ENCODE measurements around the gene NQO2.
"Not testable (repeated sequence)": the region's sequence is repeated elsewhere in the genome, so short reads cannot be mapped to it uniquely, and the experiment has no call there.

Gene NQO2

DNA sequence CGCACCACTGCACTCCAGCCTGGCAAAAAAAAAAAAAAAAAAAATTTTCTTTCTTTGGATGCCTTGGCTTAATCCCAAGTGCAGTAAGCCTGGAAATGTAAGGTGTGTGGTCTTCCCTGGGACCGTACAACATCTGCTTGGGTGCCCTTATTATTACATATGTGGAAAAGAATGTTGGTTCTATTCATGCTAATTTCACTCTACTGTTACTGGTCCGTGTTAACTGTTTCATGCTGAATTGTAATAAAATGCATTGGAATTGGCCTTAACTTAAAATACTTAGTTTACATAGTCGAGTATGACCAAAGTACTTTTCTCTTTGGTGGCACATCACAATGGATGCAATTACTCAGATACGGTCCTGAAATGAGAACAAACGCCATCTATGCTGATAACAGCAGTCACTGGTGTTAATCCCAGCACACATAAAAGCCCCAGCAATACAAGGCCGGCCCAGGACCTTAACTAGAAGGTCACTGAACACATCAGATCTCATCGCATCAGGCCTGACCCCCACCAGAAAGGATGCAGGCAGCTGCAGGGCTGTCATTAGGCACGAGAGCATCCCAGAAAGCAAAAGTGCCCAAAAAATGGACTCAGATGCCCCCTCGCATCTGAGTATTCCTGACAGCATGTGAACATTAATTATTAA, 29.5 kb upstream of the NQO2 start:
- DNase-seq (ENCODE audit: low read depth), result no peak

DNA sequence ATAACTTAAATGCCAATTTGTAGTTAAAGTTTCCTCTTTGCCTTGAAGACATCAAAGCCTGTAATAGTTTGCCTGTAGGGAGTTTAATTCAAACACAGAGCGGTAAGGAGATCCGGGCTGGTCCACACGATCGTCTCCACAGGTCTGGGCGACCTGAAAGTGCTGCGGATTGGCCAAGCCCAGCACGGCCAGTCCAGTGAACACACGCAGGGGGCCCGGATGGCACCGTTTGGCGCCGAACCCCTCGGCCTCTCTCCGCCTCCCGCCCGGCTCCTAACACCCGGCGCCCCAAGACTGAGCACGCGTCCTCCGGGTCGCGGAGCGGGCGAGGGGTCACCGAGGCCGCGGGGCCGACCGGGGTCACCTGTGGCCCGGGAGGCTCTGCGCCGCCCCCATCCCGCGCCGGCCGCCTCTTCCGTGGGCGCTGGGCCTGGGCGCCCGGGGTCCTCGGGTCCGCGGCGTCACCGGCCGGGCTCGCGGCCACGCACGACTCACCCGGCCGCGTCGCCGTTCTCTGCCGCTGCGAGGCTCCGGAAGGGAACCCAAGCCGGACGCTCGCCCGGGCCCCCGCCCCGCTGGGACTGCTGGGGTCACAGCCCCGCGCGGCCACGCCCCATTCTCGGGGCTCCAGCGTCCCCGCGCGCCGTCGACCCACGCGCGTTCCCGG, 28.8 kb upstream of the NQO2 start:
- DNase-seq (ENCODE audit: low read depth), result peak; percentile 39

DNA sequence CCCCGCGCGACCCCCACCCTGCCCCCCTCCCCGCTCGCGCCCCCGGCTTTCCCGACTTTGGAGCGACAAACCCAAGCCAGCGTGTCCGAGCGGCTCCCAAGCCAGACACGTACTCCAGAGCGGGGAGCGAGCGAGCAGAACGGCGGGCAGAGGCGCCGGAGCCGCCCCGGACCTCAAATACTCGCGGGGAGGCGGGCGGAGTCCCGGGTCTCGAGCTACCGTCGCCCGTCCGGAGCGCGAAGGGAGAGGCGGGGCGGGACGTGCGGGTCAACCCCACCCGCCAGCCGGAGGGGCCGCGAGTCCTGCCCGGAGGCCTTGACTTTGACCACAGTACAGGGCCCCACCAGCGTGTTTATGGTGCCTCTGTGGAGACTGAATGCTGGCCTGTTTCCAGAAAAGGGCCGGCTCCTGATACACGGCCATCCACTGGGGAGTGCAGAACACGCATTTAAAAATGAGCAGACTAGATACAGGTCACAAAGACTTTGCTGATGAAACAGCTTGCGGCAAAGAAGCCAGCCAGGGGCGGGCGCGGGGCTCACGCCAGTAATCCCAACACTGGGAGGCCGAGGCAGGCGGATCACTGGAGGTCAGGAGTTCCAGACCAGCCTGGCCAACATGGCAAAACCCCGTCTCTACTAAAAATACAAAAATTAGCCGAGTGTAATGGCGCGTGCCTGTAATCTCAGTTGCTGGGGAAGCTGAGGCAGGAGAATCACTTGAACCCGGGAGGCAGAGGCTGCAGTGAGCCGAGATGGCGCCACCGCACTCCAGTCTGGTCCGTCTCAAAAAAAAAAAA, 28.1 kb upstream of the NQO2 start, which contains the start of gene SERPINB6:
SERPINB6 (minus strand) TSS at position 148 of the 799 bp plus-strand sequence. CDS start 12,235 bp downstream, outside the sequence.
- peak; percentile 14 for DNase-seq (ENCODE audit: low read depth)

DNA sequence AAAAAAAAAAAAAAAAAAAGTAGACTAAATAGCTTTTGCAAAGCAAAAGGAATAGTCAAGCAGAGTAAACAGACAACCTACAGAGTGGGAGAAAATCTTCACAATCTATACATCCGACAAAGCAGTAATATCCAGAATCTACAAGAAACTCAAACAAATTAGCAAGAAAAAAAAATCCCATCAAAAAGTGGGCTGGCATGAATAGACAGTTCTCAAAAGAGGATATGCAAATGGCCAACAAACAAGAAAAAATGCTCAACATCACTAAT, 27.5 kb upstream of the NQO2 start:
- not testable (repeated sequence) for DNase-seq (ENCODE audit: low read depth)

DNA sequence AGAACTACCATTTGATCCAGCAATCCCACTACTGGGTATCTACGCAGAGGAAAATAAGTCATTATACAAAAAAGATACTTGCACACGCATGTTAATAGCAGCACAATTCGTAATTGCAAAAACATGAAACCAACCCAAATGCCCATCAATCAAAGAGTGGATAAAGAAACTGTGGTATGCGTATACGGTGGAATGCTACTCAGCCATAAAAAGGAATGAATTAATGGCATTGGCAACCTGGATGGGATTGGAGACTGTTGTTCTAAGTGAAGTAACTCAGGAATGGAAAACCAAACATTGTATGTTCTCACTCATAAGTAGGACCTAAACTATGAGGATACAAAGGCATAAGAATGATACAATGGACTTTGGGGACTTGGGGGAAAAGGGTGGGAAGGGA, 27.0 kb upstream of the NQO2 start:
- not testable (repeated sequence) for DNase-seq (ENCODE audit: low read depth)

DNA sequence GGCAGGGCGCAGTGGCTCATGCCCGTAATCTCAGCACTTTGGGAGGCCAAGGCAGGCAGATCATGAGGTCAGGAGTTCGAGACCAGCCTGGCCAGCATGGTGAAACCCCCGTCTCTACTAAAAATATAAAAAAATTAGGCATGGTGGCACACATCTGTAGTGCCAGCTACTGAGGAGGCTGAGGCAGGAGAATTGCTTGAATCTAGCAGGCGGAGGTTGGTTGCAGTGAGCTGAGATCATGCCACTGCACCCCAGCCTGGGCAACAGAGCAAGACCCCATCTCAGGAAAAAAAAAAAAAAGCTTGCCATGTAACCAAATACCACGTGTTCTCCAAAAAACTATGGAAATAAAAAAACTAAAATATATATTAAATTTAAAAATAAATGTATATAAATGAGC, 26.5 kb upstream of the NQO2 start:
- DNase-seq (ENCODE audit: low read depth), result not testable (repeated sequence)

DNA sequence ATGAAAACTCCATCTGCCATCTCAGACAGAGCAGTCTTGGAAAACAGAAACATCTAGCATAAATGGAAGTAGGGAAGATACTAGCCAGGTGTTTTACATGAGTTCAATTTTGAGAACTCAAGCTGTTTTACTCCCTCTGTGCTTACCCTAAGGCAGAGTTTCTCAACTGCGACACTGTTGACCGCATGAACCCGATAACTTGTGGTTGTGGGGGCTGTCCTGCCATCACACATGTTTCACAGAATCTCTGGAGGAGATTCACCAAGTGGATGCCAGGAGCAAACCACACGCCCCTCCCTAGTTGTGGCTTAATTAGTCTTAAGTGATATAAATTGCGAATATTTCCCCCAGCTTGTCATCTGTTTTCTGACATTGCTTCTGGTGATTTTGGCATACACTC, 26.0 kb upstream of the NQO2 start:
- DNase-seq (ENCODE audit: low read depth), result no peak

DNA sequence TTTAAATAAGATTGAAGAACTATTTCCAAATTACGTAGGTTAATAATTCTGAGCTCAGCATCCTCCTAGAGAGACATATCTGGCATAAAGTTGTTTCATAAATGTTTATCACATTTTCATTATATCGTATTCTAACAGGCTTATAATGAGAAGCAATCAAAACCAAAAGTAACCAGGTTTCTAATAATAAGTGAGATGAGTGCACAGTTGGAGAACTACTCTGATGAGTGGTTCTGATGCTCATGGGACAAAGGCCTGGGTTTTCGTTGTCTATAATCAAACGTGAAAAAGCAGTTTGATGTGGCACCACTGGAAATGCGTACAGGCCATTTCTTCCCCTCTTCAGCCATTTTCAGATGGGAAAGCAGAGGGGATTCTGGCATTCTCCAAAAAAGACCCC, 23.6 kb upstream of the NQO2 start:
- DNase-seq (ENCODE audit: low read depth), result no peak

DNA sequence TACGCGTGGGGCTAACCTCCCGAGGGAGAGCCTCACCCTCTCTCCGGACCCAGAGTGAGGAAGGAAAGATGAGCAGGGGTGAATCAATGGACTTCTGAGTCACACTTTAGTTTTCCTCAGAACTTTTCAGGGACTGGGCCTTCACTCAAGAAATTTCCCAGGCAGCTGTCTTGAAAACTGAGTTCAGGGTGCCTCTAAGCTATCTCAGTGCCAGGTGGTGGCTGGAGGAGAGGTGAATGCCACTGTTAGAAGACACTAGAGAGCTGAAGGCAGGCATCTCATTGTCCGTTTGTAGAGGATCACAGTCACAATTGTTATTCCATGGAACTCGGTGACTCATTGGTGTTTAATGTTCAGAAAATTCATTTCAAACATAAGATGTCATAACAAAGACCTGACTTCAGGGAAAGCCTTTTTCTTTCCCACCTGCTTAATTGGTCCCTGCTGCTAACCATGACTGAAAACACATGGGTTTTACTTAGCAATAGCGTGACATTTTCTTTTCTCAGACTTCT, 23.1 kb upstream of the NQO2 start:
- DNase-seq (ENCODE audit: low read depth), result no peak

DNA sequence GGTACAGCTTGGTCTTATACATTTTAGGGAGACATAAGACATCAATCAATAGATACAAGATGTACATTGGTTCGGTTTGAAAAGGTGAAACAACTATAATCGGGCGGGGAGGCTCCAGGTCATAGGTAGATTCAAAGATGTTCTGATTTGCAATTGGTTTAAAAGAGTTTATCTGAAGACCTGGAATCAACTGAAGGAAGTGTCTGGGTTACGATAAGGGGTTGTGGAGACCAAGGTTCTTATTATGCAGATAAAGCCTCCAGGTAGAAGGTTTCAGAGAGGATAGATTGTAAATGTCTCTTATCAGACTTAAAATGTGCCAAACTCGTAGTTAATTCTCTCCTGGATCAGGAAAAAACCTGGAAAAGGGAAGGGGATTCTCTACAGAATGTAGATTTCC, 22.4 kb upstream of the NQO2 start:
- DNase-seq (ENCODE audit: low read depth), result no peak

DNA sequence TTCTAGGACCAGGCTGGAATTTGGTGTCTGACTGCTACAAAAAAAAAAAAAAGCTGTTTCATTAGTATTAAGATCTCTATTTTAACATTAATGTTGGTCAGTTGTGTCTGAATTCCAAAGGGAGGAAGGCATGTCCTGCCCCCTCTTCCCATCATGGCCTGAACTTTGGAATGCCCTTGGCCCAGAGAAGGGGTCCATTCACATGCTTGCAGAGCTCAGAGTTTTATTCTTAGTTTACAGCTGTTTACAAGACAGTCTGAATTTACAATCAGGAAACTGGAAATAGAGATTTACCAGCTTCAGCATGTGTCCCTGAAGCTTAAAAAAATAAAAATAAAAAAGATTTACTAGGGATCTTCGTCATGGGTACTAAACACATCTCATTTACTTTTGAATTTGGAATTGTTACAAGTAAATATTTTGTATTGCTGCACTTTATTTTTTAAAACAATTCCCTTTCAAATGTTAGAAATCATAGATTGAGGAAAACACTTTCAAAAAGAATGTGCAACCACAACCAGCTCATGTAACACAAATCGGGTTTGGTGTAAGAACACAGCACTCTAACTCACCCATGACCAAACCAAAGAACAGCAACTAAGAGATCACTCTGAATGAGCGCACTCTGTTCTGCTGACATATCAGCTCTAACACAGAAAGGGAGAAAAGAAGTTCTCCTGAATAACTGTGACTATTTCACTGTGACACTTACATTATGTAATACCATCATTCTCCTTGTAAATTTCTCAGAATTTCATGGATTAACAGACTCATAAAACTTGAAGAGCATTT, 21.7 kb upstream of the NQO2 start:
- DNase-seq (ENCODE audit: low read depth), result no peak

DNA sequence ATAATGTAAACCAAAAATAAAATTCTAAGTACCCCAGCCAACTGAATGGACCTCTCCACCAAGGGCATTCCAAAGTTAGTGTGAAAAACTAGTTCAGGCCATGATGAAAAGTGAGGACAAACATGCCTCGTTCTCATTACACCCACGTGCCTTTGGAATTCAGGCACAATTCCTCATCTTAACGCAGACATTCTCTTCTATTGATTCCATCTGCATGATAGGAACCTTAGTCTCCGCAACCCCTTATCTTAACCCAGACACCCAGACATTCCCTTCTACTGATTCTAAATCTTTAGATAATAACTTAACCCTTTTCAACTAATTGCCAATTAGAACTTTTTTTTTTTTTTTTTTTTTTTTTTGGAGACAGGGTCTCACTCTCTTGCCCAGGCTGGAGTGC, 20.8 kb upstream of the NQO2 start:
- DNase-seq (ENCODE audit: low read depth), result no peak

DNA sequence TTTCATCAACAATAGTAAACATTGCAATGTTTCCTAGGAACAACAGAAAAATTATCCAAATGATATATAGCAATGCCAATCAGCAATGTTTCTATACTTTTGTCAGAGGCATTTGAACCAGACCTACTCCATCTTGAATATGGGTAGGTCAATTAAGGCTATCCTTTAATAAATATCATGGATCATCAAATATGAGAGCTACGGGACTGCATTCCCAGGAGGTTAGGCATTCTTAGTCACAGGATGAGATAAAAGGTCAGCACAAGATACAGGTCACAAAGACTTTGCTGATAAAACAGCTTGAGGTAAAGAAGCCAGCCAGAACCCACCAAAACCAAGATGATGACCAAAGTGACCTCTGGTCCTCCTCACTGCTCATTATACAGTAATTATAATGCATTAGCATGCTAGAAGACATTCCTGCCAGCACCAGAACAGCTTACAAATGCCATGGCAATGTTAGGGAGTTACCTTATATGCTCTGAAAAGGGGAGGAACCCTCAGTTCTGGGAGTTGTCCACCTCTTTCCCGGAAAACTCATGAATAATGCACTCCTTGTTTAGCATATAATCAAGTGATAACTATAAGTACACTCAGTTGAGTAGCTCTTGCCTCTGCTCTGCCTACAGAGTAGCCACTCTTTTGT, 19.8 kb upstream of the NQO2 start:
- DNase-seq (ENCODE audit: low read depth), result no peak

DNA sequence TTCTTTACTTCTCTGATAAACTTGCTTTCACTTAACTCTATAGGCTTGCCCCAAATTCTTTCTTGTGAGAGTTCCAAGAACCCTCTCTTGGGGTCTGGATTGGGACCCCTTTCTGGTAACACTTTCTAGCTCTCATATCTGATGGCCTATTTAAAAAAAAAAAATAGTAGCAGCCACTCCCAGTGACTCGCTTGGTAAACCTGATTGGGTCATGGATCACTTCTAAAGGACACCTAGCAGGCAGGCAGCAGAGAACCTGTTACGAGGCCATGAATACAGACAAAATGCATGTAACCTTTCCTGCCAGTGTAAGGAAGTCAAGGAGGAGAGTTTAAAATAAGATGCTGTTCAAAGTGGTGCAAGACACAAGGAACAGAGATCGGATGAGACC, 19.2 kb upstream of the NQO2 start:
- DNase-seq (ENCODE audit: low read depth), result no peak

DNA sequence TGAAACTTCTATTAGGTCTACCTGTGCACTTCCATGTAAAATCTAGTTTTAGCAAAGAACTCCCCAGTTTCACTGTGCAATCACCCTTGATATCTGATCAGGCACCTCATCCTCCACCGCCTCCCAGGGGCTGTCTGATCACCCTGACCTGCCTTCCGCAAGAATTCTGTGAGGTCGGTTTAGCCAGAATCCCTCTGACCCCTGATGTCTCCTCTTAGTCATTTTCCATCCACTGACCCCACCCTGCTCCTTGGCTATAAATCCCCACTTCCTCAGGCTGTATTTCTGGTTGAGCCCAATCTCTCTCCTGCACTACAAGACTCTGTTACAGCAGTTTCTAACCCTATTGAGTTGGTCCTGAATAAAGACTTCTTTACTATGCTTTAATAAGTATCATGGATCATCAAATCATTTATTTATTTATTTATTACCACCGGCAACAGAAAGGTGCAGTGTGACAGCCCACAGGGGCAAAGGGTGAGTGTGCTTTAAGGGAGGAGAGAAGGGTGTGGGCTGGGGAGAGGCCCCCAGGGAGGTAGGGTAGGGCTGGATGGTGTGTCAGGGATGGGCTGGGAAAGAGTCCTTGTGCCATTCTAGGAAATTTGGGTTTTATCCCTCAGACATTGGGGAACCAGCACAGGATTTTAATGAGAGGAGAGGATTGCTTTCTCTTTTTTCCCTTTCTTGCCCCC, 17.1 kb upstream of the NQO2 start:
- no peak for DNase-seq (ENCODE audit: low read depth)

DNA sequence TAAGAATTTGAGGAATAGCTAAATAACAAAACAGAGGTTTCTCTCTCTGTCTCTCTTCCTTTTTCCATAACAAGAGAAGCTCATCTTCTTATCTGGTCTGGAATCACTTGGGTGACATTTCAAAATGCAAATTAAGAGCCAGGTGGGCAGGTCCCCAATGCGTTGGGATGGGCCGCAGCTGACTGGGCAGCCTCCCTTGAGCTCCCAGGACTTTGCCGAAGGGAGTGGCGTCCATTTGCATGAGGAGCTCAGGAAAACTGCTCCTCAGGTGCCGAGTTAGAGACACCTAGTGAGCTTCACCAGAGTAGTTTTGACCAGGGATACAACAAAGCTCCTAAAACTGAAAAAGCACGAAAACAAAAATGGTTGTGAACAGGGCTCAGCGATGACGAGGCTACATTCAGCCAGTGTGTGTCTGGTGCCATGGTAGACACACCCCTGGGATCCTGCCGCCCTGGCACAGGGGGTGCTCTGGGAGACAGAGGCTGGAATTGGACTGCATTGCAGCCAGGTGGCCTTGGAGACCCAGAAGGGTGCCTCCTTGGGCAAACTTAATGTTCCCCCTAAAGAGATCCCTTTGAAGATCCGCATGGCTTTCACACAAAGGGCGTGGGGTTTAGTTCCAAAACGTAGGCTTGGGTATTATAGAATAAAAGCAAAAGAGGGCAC, 14.8 kb upstream of the NQO2 start:
- DNase-seq (ENCODE audit: low read depth), result no peak

DNA sequence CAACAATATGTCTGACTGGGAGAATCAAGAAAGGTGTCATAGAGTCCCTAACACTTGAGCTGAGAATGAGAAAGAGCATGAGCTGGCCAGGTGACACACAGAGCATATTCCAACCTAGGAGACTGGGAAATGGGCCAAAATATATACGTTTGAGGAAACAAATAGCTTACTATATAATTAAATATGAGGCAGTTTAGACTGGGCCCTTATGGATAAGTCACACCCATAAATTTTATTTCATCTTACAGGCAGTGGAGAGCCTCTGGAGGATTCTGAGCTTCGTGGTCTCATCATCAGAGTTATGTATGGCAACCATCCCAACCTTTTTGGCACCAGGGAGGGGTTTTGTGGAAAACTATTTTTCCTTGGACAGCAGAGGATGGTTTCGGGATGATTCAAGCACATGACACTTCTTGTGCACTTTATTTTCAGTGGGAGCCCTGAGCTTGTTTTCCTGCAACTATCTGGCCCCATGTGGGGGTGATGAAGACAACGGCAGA, 12.9 kb upstream of the NQO2 start:
- no peak for DNase-seq (ENCODE audit: low read depth)

DNA sequence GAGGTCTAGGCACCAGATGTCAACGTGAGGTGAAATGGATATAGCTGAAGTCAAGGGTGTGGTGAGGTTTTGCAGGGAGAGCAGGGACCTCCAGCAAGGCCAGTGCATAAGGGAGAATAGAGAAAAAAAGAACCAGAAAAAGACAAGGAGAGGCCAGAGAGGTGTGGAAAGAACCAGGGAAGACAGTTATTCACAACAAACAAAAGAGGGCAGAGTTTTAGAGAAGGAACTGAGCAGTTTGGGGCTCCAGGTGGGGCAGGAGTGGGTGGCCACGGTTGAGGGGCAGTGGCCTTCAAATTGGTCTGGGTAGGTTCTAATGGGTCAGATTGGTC, 11.6 kb upstream of the NQO2 start:
- DNase-seq (ENCODE audit: low read depth), result no peak

DNA sequence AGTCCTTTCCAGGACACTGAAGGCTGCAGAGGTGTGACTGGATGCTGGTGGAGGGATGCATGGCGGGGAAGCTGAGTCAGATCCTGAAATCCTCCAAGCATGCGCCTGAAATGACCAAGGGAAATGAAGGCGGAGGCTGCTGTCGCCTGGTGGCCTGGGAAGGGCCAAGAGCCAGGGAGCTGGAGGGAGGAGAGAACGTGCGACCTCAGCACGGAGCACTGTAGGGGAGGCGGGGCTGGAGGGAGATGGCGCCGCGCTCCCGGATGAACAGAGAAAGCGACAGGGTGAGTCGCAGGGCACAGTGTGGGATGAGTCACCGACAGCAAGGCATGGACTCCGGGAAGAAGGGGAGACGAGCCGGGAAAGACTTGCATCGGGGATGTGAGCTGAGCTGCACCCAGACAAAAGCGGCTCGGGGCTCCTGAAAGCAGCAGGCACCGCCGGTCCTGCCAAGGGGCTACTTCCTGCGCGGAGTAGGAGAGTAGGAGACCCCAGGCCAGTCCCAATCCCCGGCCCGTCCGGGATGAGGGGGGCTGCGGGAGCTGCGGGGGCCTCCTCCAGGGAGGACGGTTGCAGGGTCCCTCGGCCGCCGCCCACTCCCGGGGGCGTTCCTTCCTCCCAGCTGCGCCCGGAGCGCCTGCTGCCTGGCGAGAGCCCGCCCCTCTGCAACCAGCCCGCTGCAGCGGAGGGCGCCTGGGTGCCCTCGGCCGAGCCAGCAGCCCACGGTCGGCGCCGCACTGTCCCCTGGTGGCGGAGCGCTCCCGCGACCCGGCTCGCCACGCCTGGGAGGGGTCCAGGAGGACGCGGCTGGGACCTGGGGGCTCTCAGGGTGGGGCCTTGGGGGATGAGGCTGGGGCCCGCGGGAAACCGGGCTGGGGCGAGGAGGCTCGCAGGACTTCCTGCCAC, 11.0 kb upstream of the NQO2 start:
- DNase-seq (ENCODE audit: low read depth), result peak; percentile 71
